8988T (cell line): Measurements from ENCODE around the gene DOLPP1.
A peak's percentile ranks its signal among the peaks of the same experiment; 100 is the strongest.
"Not testable (repeated sequence)": the region's sequence is repeated elsewhere in the genome, so short reads cannot be mapped to it uniquely, and the experiment has no call there.

Experiments used
- DNase-seq: peaks from one replicate; pipeline ENCODE4 v3.0.0; 2011

Gene DOLPP1

GRCh38 chr9:129113645-129114304 lies 32.9 kb downstream of the DOLPP1 start:
- DNase-seq: no peak

GRCh38 chr9:129118799-129119198 lies 37.9 kb downstream of the DOLPP1 start:
- no peak for DNase-seq

GRCh38 chr9:129121483-129121882 lies 40.6 kb downstream of the DOLPP1 start:
- DNase-seq: no peak

- no peak for DNase-seq
These were observed 41.2 kb downstream of the DOLPP1 start for GRCh38 chr9:129122133-129122532.

- DNase-seq: not testable (repeated sequence)
These were observed 42.1 kb downstream of the DOLPP1 start for GRCh38 chr9:129122976-129123375.

GRCh38 chr9:129124506-129125069 lies 43.7 kb downstream of the DOLPP1 start:
- DNase-seq: no peak

- no peak for DNase-seq
These were observed 44.6 kb downstream of the DOLPP1 start for GRCh38 chr9:129125478-129125877.

- DNase-seq: no peak
These were observed 46.1 kb downstream of the DOLPP1 start for GRCh38 chr9:129126749-129127618.

- no peak for DNase-seq
These were observed 47.8 kb downstream of the DOLPP1 start for GRCh38 chr9:129128689-129129088.

GRCh38 chr9:129130271-129130670 lies 49.4 kb downstream of the DOLPP1 start:
- DNase-seq: not testable (repeated sequence)

GRCh38 chr9:129130791-129131190 lies 49.9 kb downstream of the DOLPP1 start:
- no peak for DNase-seq

GRCh38 chr9:129131300-129132145 lies 50.6 kb downstream of the DOLPP1 start:
- peak; percentile 86 for DNase-seq

GRCh38 chr9:129133082-129133481 lies 52.2 kb downstream of the DOLPP1 start:
- no peak for DNase-seq

- DNase-seq: peak; percentile 11
These were observed 54.6 kb downstream of the DOLPP1 start for GRCh38 chr9:129135476-129135875.

- DNase-seq: no peak
These were observed 55.6 kb downstream of the DOLPP1 start for GRCh38 chr9:129136446-129137035.

- peak; percentile 11 for DNase-seq
These were observed 56.6 kb downstream of the DOLPP1 start for GRCh38 chr9:129137292-129138143.

GRCh38 chr9:129138144-129138462 lies 57.2 kb downstream of the DOLPP1 start:
- DNase-seq: no peak

GRCh38 chr9:129138476-129139232 lies 57.7 kb downstream of the DOLPP1 start:
- DNase-seq: no peak

GRCh38 chr9:129139233-129139992 lies 58.5 kb downstream of the DOLPP1 start:
- peak; percentile 55 for DNase-seq

GRCh38 chr9:129139993-129140396 lies 59.1 kb downstream of the DOLPP1 start:
- peak; percentile 88 for DNase-seq
